HCT116 (cell line): ENCODE results near the gene BTF3L4.
A peak's percentile ranks its signal among the peaks of the same experiment; 100 is the strongest.

Experiments
- CTCF ChIP-seq, 3 experiments: fragments of 200-600 bp in 1 of 3; sonication (generic) in 1 of 3; IDR thresholded peaks in 2 of 3; conservative IDR thresholded peaks in 1 of 3; 2 replicates each; pipeline ENCODE4 v1.5.1; 2012 to 2017; ENCODE audit warnings: low read depth in 2 of 3, low read length in 2 of 3, antibody characterized with exemption in 1 of 3, borderline replicate concordance in 1 of 3, control low read depth in 1 of 3, mild to moderate bottlenecking in 1 of 3, mixed read lengths in 1 of 3, mixed run types in 1 of 3, moderate library complexity in 1 of 3; ENCODE audit not compliant: insufficient read depth in 1 of 3
- ELF1 ChIP-seq: IDR thresholded peaks from 2 replicates; pipeline ENCODE4 v1.6.1; 2012; ENCODE audit warnings: low read depth, borderline replicate concordance
- EZH2 ChIP-seq: fragments of 200-600 bp; sonication (generic); IDR thresholded peaks from 2 replicates; pipeline ENCODE4 v1.6.1; 2017; ENCODE audit warnings: antibody characterized with exemption, mixed run types
- EZH2phosphoT487 ChIP-seq: fragments of 200-600 bp; IDR thresholded peaks from 2 replicates; pipeline ENCODE4 v1.6.1; 2018; ENCODE audit warnings: antibody characterized with exemption, borderline replicate concordance
- JUND ChIP-seq: IDR thresholded peaks from 2 replicates; pipeline ENCODE4 v1.6.1; 2012
- POLR2AphosphoS5 ChIP-seq: IDR thresholded peaks from 2 replicates; pipeline ENCODE4 v1.6.1; 2011; ENCODE audit warnings: mild to moderate bottlenecking, low read depth, low read length, moderate library complexity
- SP1 ChIP-seq: IDR thresholded peaks from 2 replicates; pipeline ENCODE4 v1.6.1; 2012; ENCODE audit warnings: low read depth
- TCF7L2 ChIP-seq: IDR thresholded peaks from 2 replicates; pipeline ENCODE4 v1.7.0; 2011; ENCODE audit warnings: borderline replicate concordance, inconsistent platforms; ENCODE audit not compliant: insufficient read depth, insufficient read length; ENCODE audit errors: extremely low read depth
- YY1 ChIP-seq: IDR thresholded peaks from 2 replicates; pipeline ENCODE4 v1.6.1; 2011; ENCODE audit warnings: low read length, low read depth, moderate library complexity, mild to moderate bottlenecking; ENCODE audit not compliant: insufficient replicate concordance; ENCODE audit errors: extremely low read depth

- TF ChIP-seq CTCF (IDR thresholded peaks at IDR 0.05 in 2 of 3, conservative IDR thresholded peaks at IDR 0.05 in 1 of 3; ENCODE audit: borderline replicate concordance in 1 of 3, insufficient read depth in 1 of 3, low read depth in 2 of 3, low read length in 2 of 3) (no peak), TCF7L2 (no peak), ELF1 (no peak), POLR2AphosphoS5 (peak; percentile 89), YY1 (peak; percentile 88), SP1 (peak; percentile 70), JUND (no peak), EZH2 (no peak), EZH2phosphoT487 (no peak)
Measured at GRCh38 chr1:52056163-52056936, at the start of gene BTF3L4.
